Vagina (tissue), 2 donors: ENCODE results near the gene KREMEN2.

Experiments
- POLR2A ChIP-seq, 2 donors: fragments of 450-650 bp; IDR thresholded peaks; one replicate each; pipeline ENCODE4 v1.6.1; 2017; ENCODE audit warnings: antibody characterized with exemption in 2 of 2, mild to moderate bottlenecking in 2 of 2, moderate library complexity in 2 of 2
- TF ChIP-seq, protein P1 (sequence below), 3 experiments: fragments of 450-650 bp in 2 of 3; fragments of 200-600 bp in 1 of 3; sonication (generic) in 1 of 3; IDR thresholded peaks; one replicate each; pipeline ENCODE4 v1.5.1; 2017 to 2019; ENCODE audit warnings: antibody characterized with exemption in 3 of 3, mild to moderate bottlenecking in 2 of 3, moderate library complexity in 2 of 3

DNA sequence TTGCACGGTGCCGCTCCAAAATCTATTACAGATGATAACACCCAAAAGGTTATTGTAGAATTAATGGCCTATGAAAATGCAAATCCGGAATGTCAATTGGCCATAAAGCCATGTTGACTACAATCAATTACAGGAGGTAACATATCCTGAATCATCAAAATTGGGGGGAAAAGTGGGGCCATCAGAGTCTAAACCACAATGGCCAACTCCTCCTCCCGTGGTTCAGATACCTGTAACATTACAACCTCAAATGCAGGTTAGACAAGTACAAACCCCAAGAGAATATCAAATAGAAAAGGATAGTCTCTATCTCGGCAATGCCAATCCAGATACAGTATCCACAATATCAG, 37.5 kb upstream of the KREMEN2 start:
- TF ChIP-seq, protein P1, sequence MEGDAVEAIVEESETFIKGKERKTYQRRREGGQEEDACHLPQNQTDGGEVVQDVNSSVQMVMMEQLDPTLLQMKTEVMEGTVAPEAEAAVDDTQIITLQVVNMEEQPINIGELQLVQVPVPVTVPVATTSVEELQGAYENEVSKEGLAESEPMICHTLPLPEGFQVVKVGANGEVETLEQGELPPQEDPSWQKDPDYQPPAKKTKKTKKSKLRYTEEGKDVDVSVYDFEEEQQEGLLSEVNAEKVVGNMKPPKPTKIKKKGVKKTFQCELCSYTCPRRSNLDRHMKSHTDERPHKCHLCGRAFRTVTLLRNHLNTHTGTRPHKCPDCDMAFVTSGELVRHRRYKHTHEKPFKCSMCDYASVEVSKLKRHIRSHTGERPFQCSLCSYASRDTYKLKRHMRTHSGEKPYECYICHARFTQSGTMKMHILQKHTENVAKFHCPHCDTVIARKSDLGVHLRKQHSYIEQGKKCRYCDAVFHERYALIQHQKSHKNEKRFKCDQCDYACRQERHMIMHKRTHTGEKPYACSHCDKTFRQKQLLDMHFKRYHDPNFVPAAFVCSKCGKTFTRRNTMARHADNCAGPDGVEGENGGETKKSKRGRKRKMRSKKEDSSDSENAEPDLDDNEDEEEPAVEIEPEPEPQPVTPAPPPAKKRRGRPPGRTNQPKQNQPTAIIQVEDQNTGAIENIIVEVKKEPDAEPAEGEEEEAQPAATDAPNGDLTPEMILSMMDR (IDR thresholded peaks at IDR 0.05) = no peak
- no peak for TF ChIP-seq POLR2A (IDR thresholded peaks at IDR 0.05)
